Endothelial cell of umbilical vein (primary cell): ENCODE data around the gene ANKH. TPM values are rescaled to one million over a fixed set of nuclear protein-coding genes. Genes with fewer than 3 reads are reported as not detected.

Experiments used
- BruUV-seq: library from RNA; stranded (reverse); fragments of 400-500 nt; replicated peaks from 2 replicates; lab custom pipeline; 2021; lab: Mats Ljungman, UMichigan
- CTCF ChIA-PET: fragments of 300-600, 350-600 bp; sonication (Branson Sonifier 250); formaldehyde crosslinking; loops from one replicate; lab custom pipeline; 2021; ENCODE audit warnings: antibody characterized with exemption, inconsistent platforms; lab: Charles Lee
- POLR2A ChIA-PET: fragments of 300-600, 350-600 bp; sonication (Branson Sonifier 250); formaldehyde crosslinking; loops from one replicate; lab custom pipeline; 2021; ENCODE audit warnings: antibody characterized with exemption, inconsistent platforms; lab: Charles Lee
- DNase-seq: peaks from one replicate; pipeline ENCODE4 v3.0.0-alpha.2; 2011; ENCODE audit warnings: low read depth, low spot score
- FAIRE-seq: peaks from 2 replicates; lab custom pipeline; 2011; peaks lifted over from hg19 to GRCh38; lab: Jason Lieb, UNC
- H2AFZ ChIP-seq: 2 replicates; pipeline ENCODE4 v1.6.0; 2012; ENCODE audit warnings: low read depth, low read length, control low read depth, inconsistent platforms
- H3K27ac ChIP-seq: 2 replicates; pipeline ENCODE4 v1.5.1; 2011; ENCODE audit warnings: low read depth, mild to moderate bottlenecking, control low read depth, low read length, moderate library complexity; ENCODE audit not compliant: insufficient read depth
- H3K27me3 ChIP-seq, 2 experiments: 2 replicates each; pipeline versions ENCODE4 v1.6.0 to v1.6.1; 2011; ENCODE audit warnings: low read length in 2 of 2, mixed read lengths in 1 of 2; ENCODE audit not compliant: control insufficient read depth in 2 of 2, insufficient read depth in 2 of 2
- H3K36me3 ChIP-seq, 2 experiments: 2 replicates in 1 of 2; 3 replicates in 1 of 2; pipeline ENCODE4 v1.5.1; 2011; ENCODE audit warnings: low read length in 2 of 2, mild to moderate bottlenecking in 1 of 2, moderate library complexity in 1 of 2; ENCODE audit not compliant: control insufficient read depth in 2 of 2, insufficient read depth in 2 of 2; ENCODE audit errors: extremely low read depth in 1 of 2
- H3K4me1 ChIP-seq: 3 replicates; pipeline ENCODE4 v1.5.1; 2011; ENCODE audit warnings: mild to moderate bottlenecking, low read length; ENCODE audit not compliant: control insufficient read depth, insufficient read depth; ENCODE audit errors: extremely low read depth
- H3K4me2 ChIP-seq: 2 replicates; pipeline ENCODE4 v1.6.1; 2011; ENCODE audit warnings: low read length, control low read depth, mixed read lengths; ENCODE audit not compliant: insufficient read depth
- H3K4me3 ChIP-seq, 3 experiments: fragments of 200-600 bp in 1 of 3; sonication (generic), shearing (Covaris generic) in 1 of 3; replicated peaks in 1 of 3; 2 replicates each; pipeline ENCODE4 v1.5.1; 2011 to 2016; ENCODE audit warnings: control low read depth in 3 of 3, low read length in 3 of 3, mild to moderate bottlenecking in 2 of 3, inconsistent platforms in 1 of 3, low read depth in 1 of 3, moderate library complexity in 1 of 3; ENCODE audit not compliant: insufficient read depth in 1 of 3
- H3K79me2 ChIP-seq: 2 replicates; pipeline ENCODE4 v1.6.0; 2012; ENCODE audit warnings: low read length, inconsistent platforms; ENCODE audit not compliant: control insufficient read depth, insufficient read depth
- H3K9ac ChIP-seq: replicated peaks from 2 replicates; pipeline ENCODE3; 2011; ENCODE audit warnings: low read length, control low read depth; ENCODE audit not compliant: insufficient read depth; ENCODE audit errors: extremely low read depth
- H3K9me1 ChIP-seq: replicated peaks from 3 replicates; pipeline ENCODE4 v1.6.0; 2011; ENCODE audit warnings: mild to moderate bottlenecking, low read length; ENCODE audit not compliant: control insufficient read depth, insufficient read depth; ENCODE audit errors: extremely low read depth
- H3K9me3 ChIP-seq: replicated peaks from 2 replicates; pipeline ENCODE4 v1.5.1; 2012; ENCODE audit warnings: low read length, inconsistent platforms; ENCODE audit not compliant: control insufficient read depth, insufficient read depth
- H4K20me1 ChIP-seq: replicated peaks from 2 replicates; pipeline ENCODE3; 2011; ENCODE audit warnings: mild to moderate bottlenecking, low read length; ENCODE audit not compliant: control insufficient read depth, insufficient read depth; ENCODE audit errors: extremely low read depth
- EZH2 ChIP-seq: IDR thresholded peaks from 2 replicates; pipeline ENCODE4 v1.6.1; 2012; ENCODE audit warnings: borderline replicate concordance, low read depth, mild to moderate bottlenecking, moderate library complexity, low read length, inconsistent platforms; ENCODE audit not compliant: severe bottlenecking
- FOS ChIP-seq: IDR thresholded peaks from 2 replicates; pipeline ENCODE4 v1.6.1; 2011; ENCODE audit warnings: mild to moderate bottlenecking, low read length, moderate library complexity, borderline replicate concordance; ENCODE audit not compliant: insufficient read depth
- GATA2 ChIP-seq: IDR thresholded peaks from 2 replicates; pipeline ENCODE4 v1.7.0; 2011; ENCODE audit warnings: low read depth, mild to moderate bottlenecking, moderate library complexity, mixed read lengths, low read length; ENCODE audit not compliant: insufficient read length, insufficient read depth
- JUN ChIP-seq: IDR thresholded peaks from 2 replicates; pipeline ENCODE4 v1.6.1; 2011; ENCODE audit warnings: borderline replicate concordance, low read depth; ENCODE audit not compliant: insufficient read length, insufficient read depth
- MYC ChIP-seq: IDR thresholded peaks from one replicate; pipeline ENCODE4 v1.6.1; 2011; ENCODE audit warnings: mild to moderate bottlenecking, low read depth, low read length
- POLR2A ChIP-seq: IDR thresholded peaks from 2 replicates; pipeline ENCODE4 v1.6.1; 2012; ENCODE audit warnings: low read depth, mild to moderate bottlenecking, control low read depth, low read length
- POLR2AphosphoS5 ChIP-seq: IDR thresholded peaks from 2 replicates; pipeline ENCODE4 v1.6.1; 2012; ENCODE audit warnings: low read depth, mild to moderate bottlenecking, control low read depth, low read length, moderate library complexity; ENCODE audit not compliant: insufficient read depth
- dilution Hi-C: fragments of 300-500 bp; cut with MboI; formaldehyde crosslinking; loops from one replicate; pipeline ENCODE4 v1.15.0; 2019; ENCODE audit warnings: low sequenced_read_pairs; ENCODE audit not compliant: extremely low pct_ligation_motif_present
- intact Hi-C: fragments of 100-400 bp; cut with micrococcal nuclease; formaldehyde crosslinking; loops from one replicate; pipeline ENCODE4 v1.10.0; 2022
- polyA plus RNA-seq, 4 experiments: library from polyadenylated mRNA; depleted of rRNA in 3 of 4; stranded (reverse) in 3 of 4; unstranded in 1 of 4; fragments of >200 nt; gene quantifications; 2 replicates each; pipeline versions ENCODE4 v1.2.1 to v1.2.3, GENCODE V29; 2011 to 2012; ENCODE audit warnings: missing spikeins in 1 of 4
- total RNA-seq: library from RNA; stranded (reverse); gene quantifications from 2 replicates; pipeline ENCODE4 v1.2.3, GENCODE V29; 2021
- TF ChIP-seq, protein P1 (sequence below): IDR thresholded peaks from 2 replicates; pipeline ENCODE4 v1.6.1; 2011; ENCODE audit not compliant: insufficient read depth, insufficient read length
- TF ChIP-seq, protein P2 (sequence below), 2 donors: IDR thresholded peaks; 1 replicate in 1 of 2; 2 replicates in 1 of 2; pipeline ENCODE4 v1.5.1; 2011; ENCODE audit warnings: low read length in 2 of 2, mild to moderate bottlenecking in 2 of 2, moderate library complexity in 2 of 2, control low read depth in 1 of 2, inconsistent platforms in 1 of 2, low read depth in 1 of 2; ENCODE audit not compliant: insufficient read depth in 1 of 2; ENCODE audit errors: extremely low read depth in 1 of 2

Gene ANKH
- total and polyA plus RNA-seq, 2 donors (not counting 3 experiments of a cell fraction or from before 2014, with no cell fraction given) = 12.7 to 31.4 TPM

DNA sequence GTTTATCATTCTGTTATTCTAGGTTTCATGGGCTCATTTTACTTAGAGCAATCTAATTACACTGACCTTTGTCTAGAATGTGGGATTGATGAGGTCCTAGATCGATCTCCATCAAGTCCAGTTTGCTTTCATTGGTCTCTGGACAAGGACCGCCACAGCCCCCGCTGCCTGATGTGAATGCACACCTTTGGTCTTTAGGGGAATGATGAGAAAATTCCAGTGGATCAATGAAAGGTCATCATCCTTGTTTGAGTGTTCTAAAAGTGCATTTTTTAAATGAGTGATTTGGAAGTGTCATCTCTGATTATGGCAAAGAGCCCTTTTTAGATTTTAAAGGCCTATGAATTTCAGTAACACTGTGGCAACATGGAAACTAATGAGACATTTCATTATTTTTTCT is 2.2 kb upstream of the ANKH start:
- H3K9me3 ChIP-seq = no peaks in the 10 kb centered on the region
- TF ChIP-seq, protein P1, sequence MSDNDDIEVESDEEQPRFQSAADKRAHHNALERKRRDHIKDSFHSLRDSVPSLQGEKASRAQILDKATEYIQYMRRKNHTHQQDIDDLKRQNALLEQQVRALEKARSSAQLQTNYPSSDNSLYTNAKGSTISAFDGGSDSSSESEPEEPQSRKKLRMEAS = no peak
- TF ChIP-seq EZH2 (no peak), POLR2A (no peak), MYC (no peak), JUN (no peak), GATA2 (no peak), POLR2AphosphoS5 (no peak), FOS (no peak)
- TF ChIP-seq, protein P2, sequence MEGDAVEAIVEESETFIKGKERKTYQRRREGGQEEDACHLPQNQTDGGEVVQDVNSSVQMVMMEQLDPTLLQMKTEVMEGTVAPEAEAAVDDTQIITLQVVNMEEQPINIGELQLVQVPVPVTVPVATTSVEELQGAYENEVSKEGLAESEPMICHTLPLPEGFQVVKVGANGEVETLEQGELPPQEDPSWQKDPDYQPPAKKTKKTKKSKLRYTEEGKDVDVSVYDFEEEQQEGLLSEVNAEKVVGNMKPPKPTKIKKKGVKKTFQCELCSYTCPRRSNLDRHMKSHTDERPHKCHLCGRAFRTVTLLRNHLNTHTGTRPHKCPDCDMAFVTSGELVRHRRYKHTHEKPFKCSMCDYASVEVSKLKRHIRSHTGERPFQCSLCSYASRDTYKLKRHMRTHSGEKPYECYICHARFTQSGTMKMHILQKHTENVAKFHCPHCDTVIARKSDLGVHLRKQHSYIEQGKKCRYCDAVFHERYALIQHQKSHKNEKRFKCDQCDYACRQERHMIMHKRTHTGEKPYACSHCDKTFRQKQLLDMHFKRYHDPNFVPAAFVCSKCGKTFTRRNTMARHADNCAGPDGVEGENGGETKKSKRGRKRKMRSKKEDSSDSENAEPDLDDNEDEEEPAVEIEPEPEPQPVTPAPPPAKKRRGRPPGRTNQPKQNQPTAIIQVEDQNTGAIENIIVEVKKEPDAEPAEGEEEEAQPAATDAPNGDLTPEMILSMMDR (IDR thresholded peaks at IDR 0.05; ENCODE audit: extremely low read depth in 1 of 2, insufficient read depth in 1 of 2, low read depth in 1 of 2, low read length in 2 of 2) = no peak
- H3K9ac ChIP-seq = no peak overlapping the region
- DNase-seq = no peak
- ChIA-PET POLR2A (no interaction called here), CTCF (interaction anchor here (0.8 to 4.7 kb wide), 6 partner anchors 11 to 147 kb away, joined by 3 to 50 read pairs (median 6); no protein-coding TSS in a partner anchor)
- peaks cover 20% of the 10 kb centered on the region for H3K4me1 ChIP-seq
- H2AFZ ChIP-seq = no peak overlapping the region
- peaks cover 14% of the 10 kb centered on the region for H3K79me2 ChIP-seq
- H3K27me3 ChIP-seq = peaks cover 7 to 16% of the 10 kb centered on the region in 2 experiments
- FAIRE-seq = no peak
- H3K4me3 ChIP-seq = no peak overlapping the region
- no TSS peak for BruUV-seq
- no peaks in the 10 kb centered on the region for H3K9me1 ChIP-seq
- no peak overlapping the region for H3K4me2 ChIP-seq
- no peak overlapping the region for H3K27ac ChIP-seq
- H4K20me1 ChIP-seq = no peaks in the 10 kb centered on the region
- dilution Hi-C loops (no loop called here), intact Hi-C loops (loop anchor here (5.0 kb wide), 1 partner anchor 51 kb away; no protein-coding TSS in a partner anchor)
- no peaks in the 10 kb centered on the region for H3K36me3 ChIP-seq
